GM12873 (cell line): ENCODE data around the gene PTPRN2.

Experiments
- TF ChIP-seq, protein P1 (sequence below): IDR thresholded peaks from 2 replicates; pipeline ENCODE4 v1.5.1; 2012; ENCODE audit warnings: low read depth, mild to moderate bottlenecking, moderate library complexity, low read length, control low read depth; ENCODE audit not compliant: insufficient read depth; ENCODE audit errors: missing control alignments

The PTPRN2 gene

DNA sequence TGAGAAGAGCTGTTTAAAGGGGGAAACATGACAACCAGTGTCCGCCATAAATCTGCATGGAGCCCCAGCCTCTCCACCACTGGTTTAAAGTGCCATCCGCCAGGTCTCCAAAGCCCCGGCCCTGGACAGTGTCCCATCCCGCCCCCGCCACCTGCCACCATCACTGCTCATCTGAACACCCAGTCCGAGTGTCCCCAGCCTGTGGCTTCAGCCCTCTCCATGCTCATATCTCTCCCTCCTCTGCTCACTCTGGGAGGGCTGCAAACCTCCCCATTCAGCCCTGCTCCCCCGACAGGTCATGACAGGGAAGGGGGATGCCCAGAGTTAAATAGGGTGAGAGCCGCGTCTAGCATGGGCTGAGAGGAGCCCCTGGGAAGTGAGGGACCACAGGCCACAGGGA lies 984.6 kb downstream of the PTPRN2 start:
- TF ChIP-seq, protein P1, sequence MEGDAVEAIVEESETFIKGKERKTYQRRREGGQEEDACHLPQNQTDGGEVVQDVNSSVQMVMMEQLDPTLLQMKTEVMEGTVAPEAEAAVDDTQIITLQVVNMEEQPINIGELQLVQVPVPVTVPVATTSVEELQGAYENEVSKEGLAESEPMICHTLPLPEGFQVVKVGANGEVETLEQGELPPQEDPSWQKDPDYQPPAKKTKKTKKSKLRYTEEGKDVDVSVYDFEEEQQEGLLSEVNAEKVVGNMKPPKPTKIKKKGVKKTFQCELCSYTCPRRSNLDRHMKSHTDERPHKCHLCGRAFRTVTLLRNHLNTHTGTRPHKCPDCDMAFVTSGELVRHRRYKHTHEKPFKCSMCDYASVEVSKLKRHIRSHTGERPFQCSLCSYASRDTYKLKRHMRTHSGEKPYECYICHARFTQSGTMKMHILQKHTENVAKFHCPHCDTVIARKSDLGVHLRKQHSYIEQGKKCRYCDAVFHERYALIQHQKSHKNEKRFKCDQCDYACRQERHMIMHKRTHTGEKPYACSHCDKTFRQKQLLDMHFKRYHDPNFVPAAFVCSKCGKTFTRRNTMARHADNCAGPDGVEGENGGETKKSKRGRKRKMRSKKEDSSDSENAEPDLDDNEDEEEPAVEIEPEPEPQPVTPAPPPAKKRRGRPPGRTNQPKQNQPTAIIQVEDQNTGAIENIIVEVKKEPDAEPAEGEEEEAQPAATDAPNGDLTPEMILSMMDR: no peak

DNA sequence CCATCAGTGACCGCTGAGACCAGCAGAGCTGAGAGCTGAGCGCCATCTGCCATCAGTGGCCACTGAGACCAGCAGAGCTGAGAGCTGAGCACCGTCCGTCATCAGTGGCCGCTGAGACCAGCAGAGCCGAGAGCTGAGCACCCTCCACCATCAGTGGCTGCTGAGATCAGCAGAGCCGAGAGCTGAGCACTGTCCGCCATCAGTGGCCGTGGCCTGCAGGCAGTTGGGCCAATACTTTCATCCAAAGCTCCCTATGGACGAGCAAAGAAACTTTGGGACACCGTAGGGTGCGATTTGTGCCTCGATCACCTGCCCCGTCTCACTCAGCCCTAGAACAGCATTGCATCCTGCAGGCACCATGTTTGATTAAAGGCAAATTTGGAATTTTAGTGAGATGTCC lies 985.0 kb downstream of the PTPRN2 start:
- TF ChIP-seq, protein P1: no peak

DNA sequence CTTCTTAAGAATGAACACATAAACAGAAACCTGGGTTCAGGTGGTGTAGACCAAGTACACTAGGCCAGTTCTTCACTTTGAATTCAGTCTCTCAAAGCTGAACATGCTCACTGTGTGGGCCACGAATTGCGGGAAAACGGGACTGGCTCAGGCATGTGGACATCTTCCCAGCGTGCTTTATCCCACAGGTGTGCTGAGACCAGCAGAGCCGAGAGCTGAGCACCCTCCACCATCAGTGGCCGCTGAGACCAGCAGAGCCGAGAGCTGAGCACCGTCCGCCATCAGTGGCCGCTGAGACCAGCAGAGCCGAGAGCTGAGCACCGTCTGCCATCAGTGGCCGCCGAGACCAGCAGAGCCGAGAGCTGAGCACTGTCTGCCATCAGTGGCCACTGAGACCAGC lies 985.5 kb downstream of the PTPRN2 start:
- TF ChIP-seq, protein P1: no peak

DNA sequence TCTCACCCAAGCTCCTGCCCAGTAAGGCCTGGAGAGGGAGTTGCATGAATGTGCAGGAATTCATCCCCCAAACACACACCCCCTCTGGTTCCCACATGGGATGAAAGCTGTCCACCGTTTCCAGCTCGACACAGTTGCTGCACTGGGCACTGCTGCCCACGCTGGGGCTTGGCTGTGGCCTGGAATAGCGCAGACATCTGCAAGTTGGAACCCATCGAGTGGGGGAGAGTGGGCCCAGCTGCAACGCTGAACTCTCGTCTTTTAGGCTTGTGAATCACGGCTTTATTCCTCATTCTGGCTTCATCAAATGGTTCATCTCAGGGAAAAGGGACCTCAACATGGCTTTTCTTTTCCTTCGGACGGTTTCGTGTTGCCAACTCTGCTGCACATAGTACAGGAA lies 986.1 kb downstream of the PTPRN2 start:
- TF ChIP-seq, protein P1: no peak

DNA sequence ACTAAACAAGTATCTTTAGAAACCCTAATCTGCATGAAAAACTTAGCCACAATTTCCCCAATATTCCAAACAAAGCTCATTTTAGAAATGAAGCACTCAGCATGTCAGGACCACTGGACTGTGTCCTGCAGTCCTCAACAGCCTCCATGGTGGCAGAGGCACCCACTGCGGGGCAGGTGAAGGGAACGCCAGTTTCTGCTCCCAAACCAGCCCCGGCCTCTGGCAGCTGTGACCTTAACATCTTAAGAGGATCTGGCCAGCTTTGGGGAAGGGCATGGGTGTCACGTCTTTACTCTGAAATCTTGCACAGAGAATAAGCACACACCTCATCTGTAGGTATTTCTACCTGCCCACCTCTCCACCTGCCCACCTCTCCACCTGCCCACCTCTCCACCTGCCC lies 988.1 kb downstream of the PTPRN2 start:
- TF ChIP-seq, protein P1: no peak

DNA sequence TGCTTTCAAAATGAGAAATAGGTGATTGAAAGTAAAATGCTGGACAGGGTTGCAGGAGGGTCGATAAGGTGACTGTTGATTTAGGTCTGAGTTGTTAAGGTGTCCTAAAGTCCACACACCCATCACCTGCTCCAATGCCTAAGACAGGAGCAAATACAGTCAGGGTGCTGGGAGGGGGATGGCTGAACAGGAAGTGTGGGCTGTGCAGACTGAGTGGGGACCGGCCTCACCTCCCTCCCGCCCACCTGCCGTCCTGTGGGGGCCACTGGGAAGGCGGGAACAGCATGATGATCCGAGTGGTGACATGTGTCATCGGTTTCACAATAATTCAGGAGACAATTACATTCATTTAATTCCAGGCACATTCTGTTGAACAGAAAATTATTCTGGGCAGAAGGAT lies 990.1 kb downstream of the PTPRN2 start:
- TF ChIP-seq, protein P1: no peak

DNA sequence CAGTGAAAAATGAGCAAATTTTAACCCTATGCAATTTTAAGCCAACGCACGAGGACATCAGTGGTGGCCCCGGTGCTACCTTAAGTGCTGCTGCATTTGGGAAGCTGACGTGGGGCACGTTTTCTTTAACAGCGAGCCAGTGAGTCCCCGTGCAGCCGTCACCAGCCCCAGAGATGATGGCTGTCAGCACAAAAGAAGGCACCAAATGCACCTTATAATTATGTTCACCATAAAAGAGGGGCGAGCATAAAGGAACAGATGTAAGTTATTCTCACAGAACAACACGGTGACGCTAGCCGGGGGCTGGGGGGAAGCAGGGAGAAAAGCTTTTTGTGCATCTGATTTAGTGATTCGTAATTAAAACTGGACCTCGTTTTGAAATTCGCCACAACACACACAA lies 990.7 kb downstream of the PTPRN2 start:
- TF ChIP-seq, protein P1: no peak
